ENCODE data around the gene MRPL3. TPM values are rescaled to one million over a fixed set of nuclear protein-coding genes. Genes with fewer than 3 reads are reported as not detected.

The MRPL3 gene
- total RNA-seq, 1 experiment from 2014 or later: 126 TPM

- CTCF ChIA-PET: no interaction called here
- H3K9me3 Mint-ChIP-seq (ENCODE audit: unreplicated experiment): no peaks in the 10 kb centered on the region
- no peak overlapping the region for H3K27ac Mint-ChIP-seq (ENCODE audit: unreplicated experiment)
- Histone ChIP-seq H3K4me3 (ENCODE audit: low read depth, low read length) (no peak overlapping the region), H3K36me3 (ENCODE audit: control insufficient read depth, insufficient read depth, low read length) (no peaks in the 10 kb centered on the region), H3K4me1 (no peaks in the 10 kb centered on the region), H3K9me3 (no peaks in the 10 kb centered on the region), H3K27me3 (replicated peaks; ENCODE audit: control insufficient read depth, insufficient read depth, low read length) (no peaks in the 10 kb centered on the region)
- POLR2A ChIA-PET: no interaction called here
- no peaks in the 10 kb centered on the region for H3K36me3 Mint-ChIP-seq (ENCODE audit: insufficient read depth, unreplicated experiment)
- peaks cover 6% of the 10 kb centered on the region for H3K27me3 Mint-ChIP-seq (ENCODE audit: insufficient read depth, unreplicated experiment)
- H3K4me1 Mint-ChIP-seq (ENCODE audit: low read depth, unreplicated experiment): no peaks in the 10 kb centered on the region
- intact Hi-C loops (cut with micrococcal nuclease; ENCODE audit: unreplicated experiment): no loop called here
- BruUV-seq (replicated peaks): no TSS peak
- no peak for DNase-seq
- H3K4me3 Mint-ChIP-seq (ENCODE audit: unreplicated experiment): no peak overlapping the region
- TF ChIP-seq CTCF (IDR thresholded peaks at IDR 0.05; ENCODE audit: insufficient read depth in 1 of 2, low read depth in 1 of 2, low read length in 1 of 2, severe bottlenecking in 1 of 2, unreplicated experiment in 1 of 2): no peak
Measured at GRCh38 chr3:131526801-131527347, 24.1 kb upstream of the MRPL3 start.

- Mint-ChIP-seq H3K9me3 (ENCODE audit: unreplicated experiment) (peaks cover 1% of the 10 kb centered on the region), H3K36me3 (ENCODE audit: insufficient read depth, unreplicated experiment) (no peaks in the 10 kb centered on the region), H3K27ac (ENCODE audit: unreplicated experiment) (no peak overlapping the region), H3K4me3 (ENCODE audit: unreplicated experiment) (no peak overlapping the region), H3K27me3 (ENCODE audit: insufficient read depth, unreplicated experiment) (peaks cover 7% of the 10 kb centered on the region), H3K4me1 (ENCODE audit: low read depth, unreplicated experiment) (no peaks in the 10 kb centered on the region)
- Histone ChIP-seq H3K9me3 (no peaks in the 10 kb centered on the region), H3K36me3 (ENCODE audit: control insufficient read depth, insufficient read depth, low read length) (no peaks in the 10 kb centered on the region), H3K4me3 (ENCODE audit: low read depth, low read length) (no peak overlapping the region), H3K27me3 (replicated peaks; ENCODE audit: control insufficient read depth, insufficient read depth, low read length) (no peaks in the 10 kb centered on the region), H3K4me1 (no peaks in the 10 kb centered on the region)
- no peak for TF ChIP-seq CTCF (IDR thresholded peaks at IDR 0.05; ENCODE audit: insufficient read depth in 1 of 2, low read depth in 1 of 2, low read length in 1 of 2, severe bottlenecking in 1 of 2, unreplicated experiment in 1 of 2)
- DNase-seq: no peak
- CTCF ChIA-PET: no interaction called here
- intact Hi-C loops (cut with micrococcal nuclease; ENCODE audit: unreplicated experiment): no loop called here
- POLR2A ChIA-PET: no interaction called here
- BruUV-seq (replicated peaks): no TSS peak
Measured at GRCh38 chr3:131518680-131519079, 15.9 kb upstream of the MRPL3 start.

GRCh38 chr3:131505421-131505820, 2.6 kb upstream of the MRPL3 start:
- Mint-ChIP-seq H3K27me3 (ENCODE audit: insufficient read depth, unreplicated experiment) (peaks cover 7% of the 10 kb centered on the region), H3K4me1 (ENCODE audit: low read depth, unreplicated experiment) (no peaks in the 10 kb centered on the region), H3K27ac (ENCODE audit: unreplicated experiment) (no peak overlapping the region), H3K9me3 (ENCODE audit: unreplicated experiment) (no peaks in the 10 kb centered on the region), H3K36me3 (ENCODE audit: insufficient read depth, unreplicated experiment) (peaks cover 14% of the 10 kb centered on the region), H3K4me3 (ENCODE audit: unreplicated experiment) (no peak overlapping the region)
- CTCF ChIA-PET: no interaction called here
- Histone ChIP-seq H3K9me3 (no peaks in the 10 kb centered on the region), H3K27me3 (replicated peaks; ENCODE audit: control insufficient read depth, insufficient read depth, low read length) (no peaks in the 10 kb centered on the region), H3K4me3 (ENCODE audit: low read depth, low read length) (no peak overlapping the region), H3K36me3 (ENCODE audit: control insufficient read depth, insufficient read depth, low read length) (no peaks in the 10 kb centered on the region), H3K4me1 (0 out of 2 replicates have a peak, but pooled peaks cover 3% of the 10 kb centered on the region)
- no peak for TF ChIP-seq CTCF (IDR thresholded peaks at IDR 0.05; ENCODE audit: insufficient read depth in 1 of 2, low read depth in 1 of 2, low read length in 1 of 2, severe bottlenecking in 1 of 2, unreplicated experiment in 1 of 2)
- BruUV-seq (replicated peaks): no TSS peak
- POLR2A ChIA-PET: no interaction called here
- DNase-seq: no peak
- intact Hi-C loops (cut with micrococcal nuclease; ENCODE audit: unreplicated experiment): no loop called here

All from Caco-2 (cell line).